Epithelial cell of prostate (primary cell): ENCODE results near the gene TMEM25.
"Not testable (repeated sequence)": the region's sequence is repeated elsewhere in the genome, so short reads cannot be mapped to it uniquely, and the experiment has no call there.

Source experiments
- DNase-seq: peaks from one replicate; pipeline ENCODE4 v3.0.0-alpha.2; 2011; ENCODE audit warnings: low read depth, low spot score
- H3K27ac ChIP-seq: fragments of 450-650 bp; 2 replicates; pipeline ENCODE4 v1.5.1; 2017; ENCODE audit warnings: mild to moderate bottlenecking

Gene TMEM25

DNA sequence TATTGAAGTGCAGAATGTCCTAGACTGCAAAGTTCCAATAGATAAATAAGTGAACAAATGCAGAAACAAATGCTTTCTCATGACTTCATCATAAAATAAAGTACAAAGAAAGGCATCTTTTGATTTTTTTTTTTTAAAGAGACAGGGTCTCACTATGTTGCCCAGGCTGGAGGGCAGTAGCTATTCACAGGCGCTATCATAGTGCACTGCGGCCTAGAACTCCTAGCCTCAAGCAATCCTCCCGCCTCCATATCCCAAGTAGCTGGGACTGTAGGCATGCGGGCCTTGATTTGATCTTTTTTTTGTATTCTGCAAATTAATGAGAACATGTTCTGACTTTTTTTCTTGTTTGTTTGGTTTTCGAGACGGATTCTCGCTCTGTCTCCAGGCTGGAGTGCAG, 43.6 kb downstream of the TMEM25 start:
- no peak overlapping the region for H3K27ac ChIP-seq
- no peak for DNase-seq

DNA sequence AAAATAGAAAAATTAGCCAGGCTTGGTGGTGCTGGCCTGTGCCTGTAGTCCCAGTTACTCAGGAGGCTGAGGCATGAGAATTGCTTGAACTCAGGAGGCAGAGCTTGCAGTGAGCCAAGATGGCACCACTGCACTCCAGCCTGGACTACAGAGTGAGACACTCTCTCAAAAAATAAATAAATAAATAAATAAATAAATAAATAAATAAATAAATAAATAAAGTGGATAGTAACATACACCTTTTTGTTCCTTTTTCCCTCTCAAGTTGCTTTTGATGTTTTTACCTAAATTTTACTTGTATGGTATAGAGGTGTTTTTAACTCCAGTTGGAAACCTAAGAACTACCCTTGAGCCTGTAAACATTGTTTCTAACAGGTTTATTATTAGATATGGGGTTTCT, 47.0 kb downstream of the TMEM25 start:
- not testable (repeated sequence) for DNase-seq, H3K27ac ChIP-seq

DNA sequence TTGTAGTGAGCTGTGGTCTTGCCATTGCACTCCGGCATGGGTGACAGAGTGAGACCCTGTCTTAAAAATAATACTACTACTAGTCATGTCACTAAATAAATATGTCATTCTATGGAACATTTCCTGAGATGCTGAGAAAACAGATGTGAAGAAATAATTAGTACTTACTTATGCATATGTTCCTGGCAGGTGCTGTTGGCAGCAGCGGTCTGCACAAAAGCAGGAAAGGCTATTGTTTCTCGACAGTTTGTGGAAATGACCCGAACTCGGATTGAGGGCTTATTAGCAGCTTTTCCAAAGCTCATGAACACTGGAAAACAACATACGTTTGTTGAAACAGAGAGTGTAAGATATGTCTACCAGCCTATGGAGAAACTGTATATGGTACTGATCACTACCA, 50.1 kb downstream of the TMEM25 start:
- H3K27ac ChIP-seq = no peak overlapping the region
- DNase-seq = no peak
